NCI-H1105 treated with DMSO at 0.1 percent for 48 hours (cell line): ENCODE data around the gene NEDD9.

Experiments
- DNase-seq: peaks from one replicate; lab custom pipeline; 2025; lab: John Stamatoyannopoulos, UW

NEDD9 gene

DNA sequence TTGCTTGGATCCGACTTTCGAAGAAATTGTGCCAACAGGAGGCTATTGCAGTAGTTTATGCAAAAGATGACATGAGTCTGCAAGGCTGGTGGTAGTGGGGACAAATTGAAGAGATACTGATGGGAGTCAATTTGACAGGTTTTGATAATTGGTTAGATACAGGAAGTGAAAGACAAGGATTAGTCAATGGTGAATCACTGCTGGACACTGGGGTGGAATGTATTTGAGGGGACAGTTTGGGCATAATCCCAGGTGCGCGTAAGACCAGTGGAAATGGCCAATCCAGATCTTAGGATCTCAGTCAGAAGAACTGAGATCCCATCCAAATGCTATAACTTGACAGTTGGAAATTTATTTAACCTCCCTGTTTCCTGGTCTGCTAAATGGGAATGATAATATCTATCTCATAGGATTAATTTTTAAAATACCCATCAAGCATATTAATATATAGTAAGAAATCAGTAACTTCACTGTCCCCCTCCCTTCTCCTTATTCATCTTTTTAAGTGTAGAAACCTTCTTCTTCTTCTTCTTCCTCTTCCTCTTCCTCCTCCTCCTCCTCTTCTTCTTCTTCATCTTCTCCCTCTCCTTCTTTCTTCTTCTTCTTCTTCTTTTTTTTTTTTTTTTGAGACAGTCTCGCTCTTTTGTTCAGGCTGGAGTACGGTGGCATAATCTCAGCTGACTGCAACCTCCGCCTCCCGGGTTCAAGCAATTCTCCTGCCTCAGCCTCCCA is 90.0 kb downstream of the NEDD9 start:
- no peak for DNase-seq

DNA sequence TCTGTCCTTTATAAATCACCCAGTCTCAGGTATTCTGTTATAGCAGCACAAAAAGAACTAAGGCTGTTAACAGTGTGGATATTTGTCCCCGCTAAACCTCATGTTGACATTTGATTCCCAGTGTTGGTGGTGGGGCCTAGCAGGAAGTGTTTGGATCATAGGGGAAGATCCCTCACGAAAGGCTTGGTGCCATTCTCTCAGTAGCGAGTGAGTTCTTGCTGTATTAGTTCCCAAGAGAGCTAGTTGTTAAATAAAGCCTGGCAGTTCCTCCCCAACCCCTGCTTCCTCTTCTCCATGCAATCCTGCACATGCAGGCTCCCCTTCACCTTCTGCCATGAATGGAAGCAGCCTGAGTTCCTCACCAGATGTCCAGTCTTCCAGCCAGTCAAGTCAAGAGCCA is 91.2 kb downstream of the NEDD9 start:
- DNase-seq, result no peak

DNA sequence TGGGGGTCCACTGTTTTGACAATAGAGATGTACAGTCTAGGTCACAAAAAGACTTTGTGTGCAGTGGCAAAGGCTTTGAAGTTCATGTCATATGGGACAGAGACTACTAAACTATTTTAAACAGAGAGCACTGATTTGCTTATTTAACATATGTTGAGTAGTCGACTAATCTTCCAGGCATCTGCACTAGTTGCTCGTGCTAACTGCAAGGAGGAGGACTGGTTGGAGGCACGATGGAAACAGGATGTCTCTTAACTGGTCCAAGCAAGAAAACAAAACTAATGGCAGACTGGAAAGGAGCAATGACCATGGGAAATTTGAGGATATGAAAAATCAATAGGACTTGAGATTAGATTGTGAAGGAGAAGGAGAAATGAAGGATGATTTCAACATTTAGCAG is 92.4 kb downstream of the NEDD9 start:
- DNase-seq, result no peak

DNA sequence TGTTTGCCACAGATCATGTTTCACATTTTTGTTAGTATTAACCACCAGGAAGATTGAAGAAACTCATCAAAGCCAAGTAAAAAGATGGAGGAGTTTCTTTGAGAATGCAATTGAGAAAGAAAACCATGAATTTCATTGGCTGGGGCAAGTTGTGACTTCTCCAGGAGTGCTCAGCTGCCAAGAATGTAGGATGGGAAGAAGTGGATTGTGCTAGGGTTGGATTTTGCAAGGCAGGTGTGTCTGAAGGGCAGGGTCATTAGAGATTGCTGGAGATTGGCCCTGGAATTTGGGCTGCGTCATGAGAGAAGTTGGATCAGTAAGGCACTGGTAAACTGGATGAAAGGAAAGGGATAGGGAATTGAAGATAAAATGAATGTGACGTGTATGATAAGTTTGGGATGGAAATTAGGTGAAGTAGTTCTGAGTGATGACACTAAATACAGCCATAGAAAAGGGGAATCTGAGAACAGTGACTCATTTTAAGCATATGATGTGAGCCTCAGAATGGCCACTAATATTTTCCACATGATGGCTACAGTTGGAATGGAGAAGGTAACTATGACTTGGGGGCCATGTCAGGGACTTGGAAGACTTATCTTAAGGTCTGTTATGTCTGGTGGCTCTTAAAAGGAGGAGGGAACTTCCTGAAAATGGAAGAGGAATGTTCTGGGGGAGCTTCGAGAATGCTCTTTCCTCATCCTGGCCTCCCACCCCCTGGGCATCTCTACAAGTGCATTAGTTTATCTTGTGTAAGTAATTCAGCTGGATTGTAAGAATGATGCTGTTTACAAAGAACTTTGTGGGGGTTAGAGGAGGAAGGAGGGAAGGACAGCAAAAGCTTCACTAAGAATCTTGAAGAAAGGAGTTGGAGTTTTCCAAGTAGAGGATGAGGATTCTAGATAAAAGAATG is 93.2 kb downstream of the NEDD9 start:
- no peak for DNase-seq

DNA sequence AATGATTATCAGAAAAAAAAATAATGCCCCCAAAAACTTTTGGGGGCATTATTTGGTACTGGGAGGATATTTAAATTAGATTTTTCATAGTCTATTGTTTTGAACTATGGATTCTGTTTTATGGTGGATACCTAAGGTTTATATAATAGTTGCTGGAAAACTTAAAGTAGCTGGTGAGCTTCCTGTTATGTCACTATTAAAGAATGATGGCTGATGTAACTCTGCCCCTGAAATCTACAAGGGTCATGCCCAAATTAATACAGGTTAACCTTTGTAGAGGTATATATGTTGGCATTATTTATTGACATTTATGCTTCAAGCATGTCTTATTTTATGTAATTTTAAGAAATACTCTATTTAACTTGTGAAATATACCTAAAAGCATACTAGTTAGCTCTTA is 95.7 kb downstream of the NEDD9 start:
- DNase-seq, result no peak
